Type B pancreatic cell (in vitro differentiated cells): ENCODE data around the gene PTPN14. TPM values are rescaled to one million over a fixed set of nuclear protein-coding genes. Genes with fewer than 3 reads are reported as not detected.

ENCODE experiments used
- DNase-seq: peaks from one replicate; pipeline ENCODE4 v3.0.0; 2021; ENCODE audit warnings: mixed read lengths; ENCODE audit not compliant: unreplicated experiment; ENCODE audit errors: extremely low spot score
- H3K27ac Mint-ChIP-seq: 2 replicates; pipeline ENCODE4 v1.8.0; 2021; ENCODE audit warnings: mild to moderate bottlenecking, mixed read lengths
- H3K27me3 Mint-ChIP-seq: 2 replicates; pipeline ENCODE4 v1.8.0; 2021; ENCODE audit warnings: mixed read lengths
- H3K36me3 Mint-ChIP-seq: 2 replicates; pipeline ENCODE4 v1.8.0; 2021; ENCODE audit warnings: mixed read lengths
- H3K4me1 Mint-ChIP-seq: one replicate; pipeline ENCODE4 v1.8.0; 2021; ENCODE audit warnings: mixed read lengths; ENCODE audit not compliant: unreplicated experiment
- H3K4me3 Mint-ChIP-seq: 2 replicates; pipeline ENCODE4 v1.8.0; 2021; ENCODE audit warnings: mild to moderate bottlenecking, mixed read lengths
- H3K9me3 Mint-ChIP-seq: 2 replicates; pipeline ENCODE4 v1.8.0; 2021; ENCODE audit warnings: mixed read lengths
- CTCF ChIP-seq: fragments of 200-600 bp; sonication (generic); conservative IDR thresholded peaks from 2 replicates; pipeline ENCODE4 v1.5.0; 2021; ENCODE audit warnings: antibody characterized with exemption, mild to moderate bottlenecking
- total RNA-seq: library from RNA; stranded (reverse); gene quantifications from 2 replicates; pipeline ENCODE4 v1.2.1, GENCODE V29; 2021; ENCODE audit warnings: low replicate concordance

PTPN14 gene
- total RNA-seq, 1 donor from 2014 or later: 29.2 TPM

DNA sequence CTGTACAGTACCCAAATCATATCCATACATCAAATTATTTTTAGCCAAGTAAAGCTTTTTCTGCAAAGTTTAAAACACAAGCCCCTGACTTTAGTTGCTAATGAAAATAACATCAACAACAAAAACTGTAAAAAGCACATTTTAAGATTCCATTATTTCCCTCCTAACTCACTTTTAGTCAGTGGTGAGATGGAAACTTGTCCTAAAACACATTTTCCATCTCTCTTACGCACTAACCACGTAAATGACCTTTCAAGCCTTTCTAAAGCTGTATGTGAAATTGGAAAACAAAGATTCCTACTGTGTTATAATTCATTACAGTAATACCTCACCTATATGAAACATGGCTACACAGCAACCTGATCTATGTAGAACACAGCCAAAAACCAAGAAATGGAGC, 77.5 kb downstream of the PTPN14 start:
- Mint-ChIP-seq H3K9me3 (peaks cover 5% of the 10 kb centered on the region), H3K27ac (peak overlapping the region; percentile 57), H3K36me3 (peaks cover 4% of the 10 kb centered on the region), H3K27me3 (no peaks in the 10 kb centered on the region), H3K4me1 (peaks cover 38% of the 10 kb centered on the region), H3K4me3 (peak overlapping the region; percentile 24)
- no peak for DNase-seq
- no peak for TF ChIP-seq CTCF

GRCh38 chr1:214473387-214473786, 78.0 kb downstream of the PTPN14 start:
- H3K4me3 Mint-ChIP-seq: no peak overlapping the region
- peaks cover 5% of the 10 kb centered on the region for H3K9me3 Mint-ChIP-seq
- H3K36me3 Mint-ChIP-seq: peaks cover 4% of the 10 kb centered on the region
- H3K27me3 Mint-ChIP-seq: no peaks in the 10 kb centered on the region
- no peak for DNase-seq
- H3K27ac Mint-ChIP-seq: no peak overlapping the region
- no peak for TF ChIP-seq CTCF
- H3K4me1 Mint-ChIP-seq: peaks cover 38% of the 10 kb centered on the region

DNA sequence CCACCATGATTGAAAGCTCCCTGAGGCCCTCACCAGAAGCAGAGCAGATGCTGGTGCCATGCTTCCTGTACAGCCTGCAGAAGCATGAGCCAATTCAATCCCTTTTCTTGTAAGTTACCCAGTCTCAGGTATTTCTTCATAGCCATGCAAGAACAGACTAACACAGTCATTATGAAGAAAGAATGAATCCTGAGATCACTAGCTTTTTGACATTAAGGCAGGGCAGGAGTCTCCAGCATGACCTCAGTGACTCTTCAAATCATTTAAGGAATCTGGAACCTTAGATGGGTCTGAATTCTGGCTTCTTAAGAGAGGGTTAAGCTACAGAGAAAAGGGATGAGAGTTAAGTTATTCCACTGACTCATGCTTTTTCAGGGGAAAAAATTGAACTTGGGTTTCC, 79.0 kb downstream of the PTPN14 start:
- peaks cover 4% of the 10 kb centered on the region for H3K36me3 Mint-ChIP-seq
- no peak for DNase-seq
- TF ChIP-seq CTCF: no peak
- peak overlapping the region; percentile 73 for H3K4me3 Mint-ChIP-seq
- no peaks in the 10 kb centered on the region for H3K27me3 Mint-ChIP-seq
- H3K9me3 Mint-ChIP-seq: peaks cover 5% of the 10 kb centered on the region
- H3K27ac Mint-ChIP-seq: peak overlapping the region; percentile 88
- H3K4me1 Mint-ChIP-seq: peaks cover 36% of the 10 kb centered on the region

- TF ChIP-seq CTCF: no peak
- Mint-ChIP-seq H3K36me3 (peaks cover 4% of the 10 kb centered on the region), H3K27me3 (no peaks in the 10 kb centered on the region), H3K9me3 (peaks cover 5% of the 10 kb centered on the region), H3K27ac (no peak overlapping the region), H3K4me3 (no peak overlapping the region), H3K4me1 (peaks cover 39% of the 10 kb centered on the region)
- no peak for DNase-seq
These were observed 79.9 kb downstream of the PTPN14 start for GRCh38 chr1:214471458-214471857.

DNA sequence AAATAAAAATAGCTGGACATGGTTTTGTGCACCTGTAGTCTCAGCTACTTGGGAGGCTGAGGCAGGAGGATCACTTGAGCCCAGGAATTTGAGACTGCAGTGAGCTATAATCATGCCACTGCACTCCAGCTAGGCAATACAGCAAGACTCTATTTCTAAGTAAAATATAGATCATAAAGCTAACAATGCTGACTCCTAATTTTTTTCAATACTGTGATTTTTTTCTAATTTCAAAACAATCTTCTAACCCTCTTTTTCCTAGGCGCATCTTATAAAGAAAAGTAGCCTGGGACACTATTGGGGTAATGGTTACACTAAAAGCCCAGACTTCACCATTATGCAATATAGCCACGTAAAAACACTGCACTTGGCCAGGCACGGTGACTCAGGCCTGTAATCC, 81.3 kb downstream of the PTPN14 start:
- peaks cover 28% of the 10 kb centered on the region for H3K4me1 Mint-ChIP-seq
- H3K4me3 Mint-ChIP-seq: no peak overlapping the region
- TF ChIP-seq CTCF: no peak
- H3K27me3 Mint-ChIP-seq: no peaks in the 10 kb centered on the region
- peaks cover 5% of the 10 kb centered on the region for H3K9me3 Mint-ChIP-seq
- H3K36me3 Mint-ChIP-seq: peaks cover 4% of the 10 kb centered on the region
- H3K27ac Mint-ChIP-seq: no peak overlapping the region
- no peak for DNase-seq

DNA sequence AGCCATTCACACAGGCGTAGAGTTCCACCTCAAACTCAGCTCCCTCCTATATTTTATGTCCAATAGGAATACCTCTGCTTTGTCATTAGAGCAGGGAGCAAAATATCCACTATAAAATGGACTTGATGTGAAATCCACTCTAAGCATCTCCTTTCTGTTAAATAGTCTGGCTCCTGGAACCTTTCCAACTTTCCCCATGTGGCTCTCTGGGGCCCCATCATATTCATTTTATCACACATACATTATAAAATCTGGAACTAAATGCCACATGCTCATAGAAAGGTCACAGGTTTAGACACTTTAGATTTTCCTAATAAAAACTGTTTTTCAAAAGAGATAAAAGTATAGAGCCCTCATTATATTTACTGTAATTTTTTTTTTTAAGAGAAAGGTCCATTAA, 82.1 kb downstream of the PTPN14 start:
- Mint-ChIP-seq H3K27ac (peak overlapping the region; percentile 57), H3K4me1 (peaks cover 27% of the 10 kb centered on the region), H3K27me3 (no peaks in the 10 kb centered on the region)

More for the DNA sequence above, 82.1 kb downstream of the PTPN14 start:
- peaks cover 5% of the 10 kb centered on the region for H3K9me3 Mint-ChIP-seq
- no peak for DNase-seq
- H3K36me3 Mint-ChIP-seq: peaks cover 4% of the 10 kb centered on the region
- no peak overlapping the region for H3K4me3 Mint-ChIP-seq
- no peak for TF ChIP-seq CTCF
